IMR-90 (cell line): ENCODE data around the gene NOSTRIN. TPM values are rescaled to one million over a fixed set of nuclear protein-coding genes. Genes with fewer than 3 reads are reported as not detected.

Experiments used
- ATAC-seq: fragments of 200-7000 bp; cut with Tn5 transposase; 2 replicates; pipeline ENCODE4 v1.9.1; 2020; ENCODE audit warnings: low read depth, mild to moderate bottlenecking, moderate library complexity
- BruUV-seq: library from RNA; stranded (reverse); fragments of 400-500 nt; replicated peaks from 2 replicates; lab custom pipeline; 2021; lab: Mats Ljungman, UMichigan
- CTCF ChIA-PET: fragments of 300-600 bp; formaldehyde crosslinking; extraction: SDS; loops from one replicate; lab custom pipeline; 2021; ENCODE audit warnings: antibody characterized with exemption; lab: Yijun Ruan, JAX
- POLR2A ChIA-PET: fragments of 300-600 bp; sonication (Branson Sonifier 250); formaldehyde crosslinking; loops from one replicate; lab custom pipeline; 2022; ENCODE audit warnings: antibody characterized with exemption; ENCODE audit not compliant: unreplicated experiment; lab: Charles Lee
- DNase-seq: peaks from one replicate; pipeline ENCODE4 v3.0.0; 2013
- H2AFZ ChIP-seq: replicated peaks from 2 replicates; pipeline ENCODE3; 2013; ENCODE audit warnings: low read length, mild to moderate bottlenecking; ENCODE audit not compliant: poor library complexity
- H2AK5ac ChIP-seq: 2 replicates; pipeline ENCODE4 v1.6.1; 2013; ENCODE audit warnings: low read depth, low read length, inconsistent platforms
- H2AK9ac ChIP-seq: replicated peaks from 2 replicates; pipeline ENCODE3; 2013; ENCODE audit warnings: mild to moderate bottlenecking, low read depth, low read length, moderate library complexity; ENCODE audit not compliant: poor library complexity
- H2BK120ac ChIP-seq: 2 replicates; pipeline ENCODE4 v1.6.1; 2013; ENCODE audit warnings: low read depth, low read length, inconsistent platforms
- H2BK15ac ChIP-seq: 3 replicates; pipeline ENCODE4 v1.6.1; 2013; ENCODE audit warnings: low read depth, low read length, inconsistent platforms
- H2BK20ac ChIP-seq: 2 replicates; pipeline ENCODE4 v1.6.1; 2013; ENCODE audit warnings: low read depth, mild to moderate bottlenecking, inconsistent platforms, low read length, moderate library complexity
- H2BK5ac ChIP-seq: 2 replicates; pipeline ENCODE4 v1.6.1; 2013; ENCODE audit warnings: mild to moderate bottlenecking, low read depth, low read length, inconsistent platforms; ENCODE audit not compliant: poor library complexity, severe bottlenecking
- H3K14ac ChIP-seq: replicated peaks from 2 replicates; pipeline ENCODE4 v1.6.1; 2013; ENCODE audit warnings: low read depth, low read length, inconsistent platforms
- H3K18ac ChIP-seq: 2 replicates; pipeline ENCODE4 v1.6.1; 2013; ENCODE audit warnings: low read depth, low read length, control low read depth
- H3K23ac ChIP-seq: 2 replicates; pipeline ENCODE4 v1.6.1; 2013; ENCODE audit warnings: low read depth, low read length, inconsistent platforms
- H3K27ac ChIP-seq: 2 replicates; pipeline ENCODE4 v1.5.1; 2013; ENCODE audit warnings: mild to moderate bottlenecking, control low read depth, low read length; ENCODE audit not compliant: insufficient read depth
- H3K27me3 ChIP-seq: 2 replicates; pipeline ENCODE4 v1.6.1; 2013; ENCODE audit warnings: low read length; ENCODE audit not compliant: control insufficient read depth, insufficient read depth
- H3K36me3 ChIP-seq: 2 replicates; pipeline ENCODE4 v1.6.1; 2013; ENCODE audit warnings: low read length, mixed read lengths; ENCODE audit not compliant: control insufficient read depth, insufficient read depth
- H3K4ac ChIP-seq: 2 replicates; pipeline ENCODE4 v1.6.1; 2013; ENCODE audit warnings: low read depth, low read length, inconsistent platforms
- H3K4me1 ChIP-seq: 2 replicates; pipeline ENCODE4 v1.6.1; 2013; ENCODE audit warnings: low read length, mixed read lengths; ENCODE audit not compliant: control insufficient read depth, insufficient read depth
- H3K4me2 ChIP-seq: 2 replicates; pipeline ENCODE4 v1.6.1; 2013; ENCODE audit warnings: low read depth, mild to moderate bottlenecking, control low read depth, low read length, moderate library complexity
- H3K4me3 ChIP-seq: 2 replicates; pipeline ENCODE4 v1.5.1; 2013; ENCODE audit warnings: low read depth, mild to moderate bottlenecking, control low read depth, low read length, moderate library complexity; ENCODE audit not compliant: insufficient read depth
- H3K56ac ChIP-seq: 2 replicates; pipeline ENCODE4 v1.6.1; 2013; ENCODE audit warnings: low read length, inconsistent platforms; ENCODE audit not compliant: insufficient read depth; ENCODE audit errors: extremely low read depth
- H3K79me1 ChIP-seq, 2 experiments: 2 replicates each; pipeline ENCODE4 v1.6.1; 2013; ENCODE audit warnings: low read length in 2 of 2, inconsistent platforms in 1 of 2, low read depth in 1 of 2
- H3K9ac ChIP-seq: 2 replicates; pipeline ENCODE4 v1.6.1; 2013; ENCODE audit warnings: low read depth, low read length, control low read depth
- H3K9me1 ChIP-seq: 2 replicates; pipeline ENCODE4 v1.6.1; 2013; ENCODE audit warnings: low read length, inconsistent platforms; ENCODE audit not compliant: insufficient read depth
- H3K9me3 ChIP-seq: 2 replicates; pipeline ENCODE4 v1.6.1; 2013; ENCODE audit warnings: low read length; ENCODE audit not compliant: control insufficient read depth, insufficient read depth
- H4K20me1 ChIP-seq: 2 replicates; pipeline ENCODE4 v1.6.1; 2013; ENCODE audit warnings: low read length, inconsistent platforms; ENCODE audit not compliant: insufficient read depth
- H4K5ac ChIP-seq: 2 replicates; pipeline ENCODE4 v1.6.1; 2013; ENCODE audit warnings: mild to moderate bottlenecking, low read depth, low read length, control low read depth
- H4K8ac ChIP-seq, 2 experiments: 2 replicates each; pipeline ENCODE4 v1.6.1; 2013; ENCODE audit warnings: low read depth in 2 of 2, low read length in 2 of 2, control low read depth in 1 of 2, inconsistent platforms in 1 of 2
- H4K91ac ChIP-seq: 2 replicates; pipeline ENCODE4 v1.6.1; 2013; ENCODE audit warnings: low read depth, low read length, inconsistent platforms; ENCODE audit not compliant: insufficient read depth
- BHLHE40 ChIP-seq: fragments of 150-350 bp; IDR thresholded peaks from 2 replicates; pipeline ENCODE4 v1.6.1; 2016; ENCODE audit warnings: mild to moderate bottlenecking, low read depth, low read length
- CEBPB ChIP-seq: IDR thresholded peaks from 2 replicates; pipeline ENCODE4 v1.6.1; 2012; ENCODE audit warnings: low read depth, low read length, improper control_type of control experiment
- CHD1 ChIP-seq: IDR thresholded peaks from 2 replicates; pipeline ENCODE4 v1.6.1; 2012; ENCODE audit warnings: low read depth, low read length, improper control_type of control experiment
- CTCF ChIP-seq: conservative IDR thresholded peaks from 2 replicates; pipeline ENCODE4 v1.5.1; 2012; ENCODE audit warnings: mild to moderate bottlenecking, low read depth, low read length, improper control_type of control experiment
- ELK1 ChIP-seq: fragments of 150-350 bp; IDR thresholded peaks from 2 replicates; pipeline ENCODE4 v1.6.1; 2016; ENCODE audit warnings: low read depth, mild to moderate bottlenecking, low read length, moderate library complexity, borderline replicate concordance
- FOS ChIP-seq: fragments of 150-350 bp; IDR thresholded peaks from 2 replicates; pipeline ENCODE4 v1.6.1; 2016; ENCODE audit warnings: low read depth, low read length
- MAFK ChIP-seq: IDR thresholded peaks from 2 replicates; pipeline ENCODE4 v1.6.1; 2012; ENCODE audit warnings: low read depth, low read length, improper control_type of control experiment
- MAZ ChIP-seq: IDR thresholded peaks from 2 replicates; pipeline ENCODE4 v1.6.1; 2012; ENCODE audit warnings: low read depth, mild to moderate bottlenecking, low read length, improper control_type of control experiment, moderate library complexity, borderline replicate concordance
- MXI1 ChIP-seq: IDR thresholded peaks from 2 replicates; pipeline ENCODE4 v1.6.1; 2012; ENCODE audit warnings: low read depth, mild to moderate bottlenecking, low read length, moderate library complexity, borderline replicate concordance
- NFE2L2 ChIP-seq: fragments of 150-350 bp; IDR thresholded peaks from 2 replicates; pipeline ENCODE4 v1.6.1; 2016; ENCODE audit warnings: low read depth, mild to moderate bottlenecking, low read length
- RAD21 ChIP-seq: IDR thresholded peaks from 2 replicates; pipeline ENCODE4 v1.6.1; 2012; ENCODE audit warnings: low read length, improper control_type of control experiment
- RCOR1 ChIP-seq: IDR thresholded peaks from 2 replicates; pipeline ENCODE4 v1.6.1; 2012; ENCODE audit warnings: mild to moderate bottlenecking, low read length, improper control_type of control experiment; ENCODE audit not compliant: insufficient replicate concordance
- RFX5 ChIP-seq: IDR thresholded peaks from 2 replicates; pipeline ENCODE4 v1.8.0; 2012; ENCODE audit warnings: low read depth, mild to moderate bottlenecking, low read length, moderate library complexity
- SMC3 ChIP-seq: fragments of 150-350 bp; IDR thresholded peaks from 2 replicates; pipeline ENCODE4 v1.6.1; 2016; ENCODE audit warnings: low read depth, mild to moderate bottlenecking, antibody characterized with exemption, low read length, moderate library complexity
- USF2 ChIP-seq: fragments of 150-350 bp; IDR thresholded peaks from 2 replicates; pipeline ENCODE4 v1.6.1; 2017; ENCODE audit warnings: mild to moderate bottlenecking, antibody characterized with exemption, low read length, low read depth
- WGBS, 2 experiments: methylation state at CpG; one replicate each; pipeline versions ENCODE4 v1.1.5 to v1.1.7; 2013; ENCODE audit warnings: missing lambda C conversion rate in 2 of 2; ENCODE audit not compliant: insufficient read length in 1 of 2; ENCODE audit errors: extremely low coverage in 2 of 2; 5-methylcytosine and 5-hydroxymethylcytosine counted together
- dilution Hi-C: fragments of 300-500 bp; cut with HindIII; formaldehyde crosslinking; loops from one replicate; pipeline ENCODE4 v1.14.3; 2018; ENCODE audit warnings: low sequenced_read_pairs; ENCODE audit not compliant: unreplicated experiment
- in situ Hi-C: fragments of 300-500 bp; cut with MboI; formaldehyde crosslinking; loops from 3 replicates; pipeline ENCODE4 v1.14.3; 2019; ENCODE audit warnings: low sequenced_read_pairs, inconsistent platforms, mixed read lengths
- intact Hi-C: fragments of 100-400 bp; cut with micrococcal nuclease; formaldehyde crosslinking; loops from 2 replicates; pipeline ENCODE4 v1.10.0; 2022
- polyA plus RNA-seq, 3 experiments: library from polyadenylated mRNA; depleted of rRNA; stranded (reverse); fragments of >200 nt; gene quantifications; 2 replicates each; pipeline ENCODE4 v1.2.3, GENCODE V29; 2012; ENCODE audit warnings: low replicate concordance in 1 of 3
- total RNA-seq: library from RNA; depleted of rRNA; stranded (reverse); fragments of >200 nt; gene quantifications from 2 replicates; pipeline ENCODE4 v1.2.3, GENCODE V29; 2012

NOSTRIN gene
- total and polyA plus RNA-seq, 2 of the 4 experiments (the other 2 are of a cell fraction), result 0.15 to 0.18 TPM

- Histone ChIP-seq H2AK9ac (no peak overlapping the region), H2AK5ac (no peak overlapping the region), H3K4me2 (no peak overlapping the region), H3K14ac (no peak overlapping the region), H3K79me1 (no peaks in the 10 kb centered on the region), H3K4ac (no peak overlapping the region), H3K27me3 (no peaks in the 10 kb centered on the region; the same call in 1 of the 2 replicates), H3K9me1 (no peaks in the 10 kb centered on the region), H4K5ac (no peak overlapping the region), H2BK120ac (no peak overlapping the region), H3K36me3 (no peaks in the 10 kb centered on the region), H2BK5ac (no peak overlapping the region), H2BK20ac (no peak overlapping the region), H3K4me3 (no peak overlapping the region), H2AFZ (no peak overlapping the region), H2BK15ac (no peak overlapping the region), H3K9me3 (no peaks in the 10 kb centered on the region), H4K91ac (no peak overlapping the region), H3K9ac (no peak overlapping the region), H3K23ac (no peak overlapping the region), H3K18ac (no peak overlapping the region), H3K56ac (no peak overlapping the region), H4K20me1 (no peaks in the 10 kb centered on the region), H3K27ac (no peak overlapping the region), H4K8ac (no peak overlapping the region), H3K4me1 (0 out of 2 replicates have a peak, but pooled peaks cover 2% of the 10 kb centered on the region)
- dilution Hi-C loops, result no loop called here
- ChIA-PET POLR2A (no interaction called here), CTCF (interaction anchor here (0.7 to 0.8 kb wide), 2 partner anchors 20 to 25 kb away, joined by 8 to 10 read pairs; no protein-coding TSS in a partner anchor)
- in situ Hi-C loops, result no loop called here
- peak; percentile 15 for DNase-seq
- no TSS peak for BruUV-seq
- 47% methylated on average over 2 of the region's 8 CpGs; no CpG with 5 or more reads in 1 of the 2 experiments for WGBS, 2 experiments
- intact Hi-C loops, result no loop called here
- peak; percentile 17; the same call in 1 of the 2 replicates for ATAC-seq
- no peak for TF ChIP-seq MXI1
- TF ChIP-seq RFX5, result no peak
- no peak for TF ChIP-seq USF2
- TF ChIP-seq NFE2L2, result no peak
- TF ChIP-seq FOS, result no peak
- TF ChIP-seq MAZ, result no peak
- TF ChIP-seq CTCF, result no peak
- no peak for TF ChIP-seq BHLHE40
- TF ChIP-seq CHD1, result no peak
- TF ChIP-seq RAD21, result no peak
- TF ChIP-seq ELK1, result no peak
- TF ChIP-seq CEBPB, result no peak
- TF ChIP-seq MAFK, result no peak
- no peak for TF ChIP-seq SMC3
- no peak for TF ChIP-seq RCOR1
Observed at GRCh38 chr2:168796583-168797285, 5.7 kb upstream of the NOSTRIN start.
